ENCODE data around the gene DENND6A.

The DENND6A gene

DNA sequence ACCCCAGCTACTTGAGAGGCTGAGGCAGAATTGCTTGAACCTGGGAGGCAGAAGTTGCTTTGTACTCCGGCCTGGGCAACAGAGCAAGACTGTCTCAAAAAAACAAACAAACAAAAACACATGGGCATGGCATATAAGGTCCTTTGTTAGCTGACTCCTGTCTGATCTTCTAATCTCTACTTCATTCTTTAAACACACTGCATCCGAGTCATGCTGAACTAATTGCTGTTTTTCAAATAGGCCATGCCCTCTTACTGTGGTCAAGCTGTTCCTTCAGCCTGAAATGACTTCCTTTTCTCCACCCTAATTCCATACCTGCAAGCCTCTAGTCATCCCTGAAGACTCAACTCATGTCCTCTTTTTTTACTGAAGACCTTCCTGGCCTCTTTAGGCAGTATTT, 40.9 kb upstream of the DENND6A start:
- Histone ChIP-seq H3K4me3 (replicated peaks; ENCODE audit: low read depth, low read length) (no peak overlapping the region), H3K36me3 (ENCODE audit: control insufficient read depth, insufficient read depth, low read length) (no peaks in the 10 kb centered on the region), H3K27me3 (replicated peaks; ENCODE audit: control insufficient read depth, insufficient read depth, low read length) (no peaks in the 10 kb centered on the region)
- no peak for DNase-seq (ENCODE audit: extremely low read depth, insufficient read length)
- TF ChIP-seq, protein P1, sequence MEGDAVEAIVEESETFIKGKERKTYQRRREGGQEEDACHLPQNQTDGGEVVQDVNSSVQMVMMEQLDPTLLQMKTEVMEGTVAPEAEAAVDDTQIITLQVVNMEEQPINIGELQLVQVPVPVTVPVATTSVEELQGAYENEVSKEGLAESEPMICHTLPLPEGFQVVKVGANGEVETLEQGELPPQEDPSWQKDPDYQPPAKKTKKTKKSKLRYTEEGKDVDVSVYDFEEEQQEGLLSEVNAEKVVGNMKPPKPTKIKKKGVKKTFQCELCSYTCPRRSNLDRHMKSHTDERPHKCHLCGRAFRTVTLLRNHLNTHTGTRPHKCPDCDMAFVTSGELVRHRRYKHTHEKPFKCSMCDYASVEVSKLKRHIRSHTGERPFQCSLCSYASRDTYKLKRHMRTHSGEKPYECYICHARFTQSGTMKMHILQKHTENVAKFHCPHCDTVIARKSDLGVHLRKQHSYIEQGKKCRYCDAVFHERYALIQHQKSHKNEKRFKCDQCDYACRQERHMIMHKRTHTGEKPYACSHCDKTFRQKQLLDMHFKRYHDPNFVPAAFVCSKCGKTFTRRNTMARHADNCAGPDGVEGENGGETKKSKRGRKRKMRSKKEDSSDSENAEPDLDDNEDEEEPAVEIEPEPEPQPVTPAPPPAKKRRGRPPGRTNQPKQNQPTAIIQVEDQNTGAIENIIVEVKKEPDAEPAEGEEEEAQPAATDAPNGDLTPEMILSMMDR (IDR thresholded peaks at IDR 0.05; ENCODE audit: insufficient read depth, low read length, poor library complexity, severe bottlenecking): no peak

DNA sequence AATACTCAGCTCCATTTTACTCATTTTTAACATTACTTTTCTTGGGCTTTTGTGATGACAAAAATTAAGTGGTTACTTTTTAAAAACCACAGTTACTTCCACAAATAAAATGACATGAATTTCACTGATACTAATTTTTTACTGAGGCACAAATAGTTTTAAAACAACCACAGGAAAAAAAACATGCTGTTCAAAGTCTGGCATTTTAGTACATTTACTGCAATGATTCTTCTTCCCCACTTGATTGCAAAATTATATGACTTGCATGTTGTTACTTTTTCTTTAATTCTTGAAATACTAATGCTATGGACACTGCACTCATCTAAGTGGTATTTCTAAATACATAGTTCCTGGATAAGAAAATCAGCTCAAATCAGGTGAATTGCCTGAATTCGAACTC, 38.4 kb upstream of the DENND6A start:
- DNase-seq (ENCODE audit: extremely low read depth, insufficient read length): no peak
- TF ChIP-seq, protein P1 (IDR thresholded peaks at IDR 0.05; ENCODE audit: insufficient read depth, low read length, poor library complexity, severe bottlenecking): no peak
- no peak overlapping the region for H3K4me3 ChIP-seq (replicated peaks; ENCODE audit: low read depth, low read length)

DNA sequence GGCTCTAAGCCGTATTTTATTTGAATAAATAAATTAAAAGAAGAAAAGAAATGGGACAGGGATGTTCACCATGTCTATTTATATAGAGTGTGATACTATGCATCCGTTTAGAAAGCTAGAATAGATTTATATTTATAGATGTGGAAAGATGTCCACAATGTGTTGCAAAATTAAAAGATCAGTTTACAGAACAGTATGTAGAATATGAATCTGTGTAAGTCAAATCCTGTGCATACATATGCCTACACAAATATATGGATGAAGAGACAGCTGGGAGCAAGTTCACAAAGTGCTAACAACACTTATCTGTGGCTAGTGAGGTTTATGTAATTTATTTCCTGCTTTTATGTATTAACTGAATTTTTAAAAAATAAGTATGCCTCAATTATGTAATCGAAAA, 37.8 kb upstream of the DENND6A start:
- Histone ChIP-seq H3K4me3 (replicated peaks; ENCODE audit: low read depth, low read length) (no peak overlapping the region), H3K27me3 (replicated peaks; ENCODE audit: control insufficient read depth, insufficient read depth, low read length) (no peaks in the 10 kb centered on the region), H3K36me3 (ENCODE audit: control insufficient read depth, insufficient read depth, low read length) (no peaks in the 10 kb centered on the region)
- DNase-seq (ENCODE audit: extremely low read depth, insufficient read length): no peak
- TF ChIP-seq, protein P1 (IDR thresholded peaks at IDR 0.05; ENCODE audit: insufficient read depth, low read length, poor library complexity, severe bottlenecking): no peak

More for the DNA sequence above, 38.4 kb upstream of the DENND6A start:
- Histone ChIP-seq H3K27me3 (replicated peaks; ENCODE audit: control insufficient read depth, insufficient read depth, low read length) (no peaks in the 10 kb centered on the region), H3K36me3 (ENCODE audit: control insufficient read depth, insufficient read depth, low read length) (no peaks in the 10 kb centered on the region)

GRCh38 chr3:57729334-57730045, 36.6 kb upstream of the DENND6A start:
- TF ChIP-seq, protein P1 (IDR thresholded peaks at IDR 0.05; ENCODE audit: insufficient read depth, low read length, poor library complexity, severe bottlenecking): no peak
- Histone ChIP-seq H3K27me3 (replicated peaks; ENCODE audit: control insufficient read depth, insufficient read depth, low read length) (no peaks in the 10 kb centered on the region), H3K4me3 (replicated peaks; ENCODE audit: low read depth, low read length) (no peak overlapping the region), H3K36me3 (ENCODE audit: control insufficient read depth, insufficient read depth, low read length) (no peaks in the 10 kb centered on the region)
- no peak for DNase-seq (ENCODE audit: extremely low read depth, insufficient read length)

- TF ChIP-seq, protein P1 (IDR thresholded peaks at IDR 0.05; ENCODE audit: insufficient read depth, low read length, poor library complexity, severe bottlenecking): no peak
- DNase-seq (ENCODE audit: extremely low read depth, insufficient read length): no peak
- Histone ChIP-seq H3K4me3 (replicated peaks; ENCODE audit: low read depth, low read length) (no peak overlapping the region), H3K27me3 (replicated peaks; ENCODE audit: control insufficient read depth, insufficient read depth, low read length) (no peaks in the 10 kb centered on the region), H3K36me3 (ENCODE audit: control insufficient read depth, insufficient read depth, low read length) (no peaks in the 10 kb centered on the region)
These were observed 34.2 kb upstream of the DENND6A start for GRCh38 chr3:57727106-57727505.
